ENCODE measurements around the gene ANO9.

GRCh38 chr11:468036-468435, 26.2 kb upstream of the ANO9 start:
- TF ChIP-seq CTCF (IDR thresholded peaks at IDR 0.05 in 8 of 11, conservative IDR thresholded peaks at IDR 0.05 in 3 of 11) (no peak), POLR2A (IDR thresholded peaks at IDR 0.05) (no peak)

Data from spleen (tissue), 7 donors.